ENCODE results near the gene PTPRG.
"Not testable (repeated sequence)": the region's sequence is repeated elsewhere in the genome, so short reads cannot be mapped to it uniquely, and the experiment has no call there.

GRCh38 chr3:61710920-61711319, 149.5 kb downstream of the PTPRG start:
- not testable (repeated sequence) for TF ChIP-seq EZH2 (IDR thresholded peaks at IDR 0.05; ENCODE audit: insufficient read depth, low read length); CTCF (IDR thresholded peaks at IDR 0.05; ENCODE audit: insufficient read depth, low read depth, low read length)
